ENCODE data around the gene CERKL.

CERKL gene

DNA sequence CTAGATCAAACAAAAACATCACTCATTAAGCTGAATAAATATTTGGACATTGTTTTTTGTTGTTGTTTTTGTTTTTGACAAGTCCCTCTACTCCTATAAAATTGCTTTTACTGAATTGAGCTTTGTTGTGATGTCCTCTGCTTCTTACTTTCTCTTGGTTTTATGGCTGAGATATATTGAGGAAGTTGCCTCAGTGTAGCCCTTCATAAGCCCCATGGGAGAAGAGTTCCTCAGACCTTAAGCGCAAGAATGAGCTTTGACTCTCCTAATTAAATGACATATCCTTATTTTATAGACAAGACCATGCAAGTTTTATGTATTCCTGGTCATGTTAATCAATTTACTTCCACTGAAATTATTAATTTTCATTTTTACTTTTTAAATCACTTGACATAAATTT lies 54.9 kb downstream of the CERKL start:
- in situ Hi-C loops (cut with HindIII; ENCODE audit: low sequenced_read_pairs): no loop called here
- no peak for DNase-seq (ENCODE audit: low read depth)
- H3K4me3 ChIP-seq (ENCODE audit: low read depth, low read length): no peak overlapping the region
- TF ChIP-seq, protein P1, sequence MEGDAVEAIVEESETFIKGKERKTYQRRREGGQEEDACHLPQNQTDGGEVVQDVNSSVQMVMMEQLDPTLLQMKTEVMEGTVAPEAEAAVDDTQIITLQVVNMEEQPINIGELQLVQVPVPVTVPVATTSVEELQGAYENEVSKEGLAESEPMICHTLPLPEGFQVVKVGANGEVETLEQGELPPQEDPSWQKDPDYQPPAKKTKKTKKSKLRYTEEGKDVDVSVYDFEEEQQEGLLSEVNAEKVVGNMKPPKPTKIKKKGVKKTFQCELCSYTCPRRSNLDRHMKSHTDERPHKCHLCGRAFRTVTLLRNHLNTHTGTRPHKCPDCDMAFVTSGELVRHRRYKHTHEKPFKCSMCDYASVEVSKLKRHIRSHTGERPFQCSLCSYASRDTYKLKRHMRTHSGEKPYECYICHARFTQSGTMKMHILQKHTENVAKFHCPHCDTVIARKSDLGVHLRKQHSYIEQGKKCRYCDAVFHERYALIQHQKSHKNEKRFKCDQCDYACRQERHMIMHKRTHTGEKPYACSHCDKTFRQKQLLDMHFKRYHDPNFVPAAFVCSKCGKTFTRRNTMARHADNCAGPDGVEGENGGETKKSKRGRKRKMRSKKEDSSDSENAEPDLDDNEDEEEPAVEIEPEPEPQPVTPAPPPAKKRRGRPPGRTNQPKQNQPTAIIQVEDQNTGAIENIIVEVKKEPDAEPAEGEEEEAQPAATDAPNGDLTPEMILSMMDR (IDR thresholded peaks at IDR 0.05; ENCODE audit: low read depth, low read length, missing control alignments): no peak

DNA sequence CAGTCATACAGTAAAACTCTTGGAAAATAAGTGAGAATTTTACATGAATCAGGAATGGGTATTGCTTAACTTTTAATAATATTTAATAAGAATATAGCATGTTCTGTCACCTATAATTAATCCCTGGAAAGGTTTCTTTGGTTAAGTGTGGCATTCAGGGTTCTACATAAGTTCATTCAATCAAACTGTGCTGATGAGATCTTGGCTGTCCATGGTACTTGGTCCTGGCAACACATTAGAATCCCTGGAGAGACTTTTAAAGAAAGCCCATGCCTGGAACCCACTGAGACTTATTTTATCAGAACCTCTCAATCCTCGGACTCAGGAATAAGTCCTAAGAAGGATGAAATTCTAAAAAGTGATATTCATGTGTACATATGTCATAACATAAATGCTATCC lies 60.3 kb downstream of the CERKL start:
- in situ Hi-C loops (cut with HindIII; ENCODE audit: low sequenced_read_pairs): no loop called here
- TF ChIP-seq, protein P1 (IDR thresholded peaks at IDR 0.05; ENCODE audit: low read depth, low read length, missing control alignments): no peak
- no peak for DNase-seq (ENCODE audit: low read depth)
- no peak overlapping the region for H3K4me3 ChIP-seq (ENCODE audit: low read depth, low read length)

DNA sequence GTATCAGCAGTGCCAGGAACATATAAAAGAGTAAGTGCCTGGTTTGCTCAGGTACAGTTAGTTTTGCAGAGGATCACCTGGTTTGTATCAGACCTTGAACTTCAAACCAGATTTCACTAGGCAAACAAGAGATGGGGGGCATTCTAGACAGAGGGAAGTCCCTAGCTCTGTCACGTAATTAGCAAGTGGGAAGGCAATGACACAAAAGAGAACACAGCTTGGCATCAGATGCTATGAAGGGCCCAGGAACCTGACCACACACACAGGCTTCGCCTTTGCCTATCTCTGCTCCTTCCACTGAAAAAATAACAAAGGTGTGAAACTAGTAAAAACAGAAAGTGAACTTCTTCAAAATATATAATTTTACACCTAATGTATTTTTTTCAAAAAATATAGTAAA lies 62.6 kb downstream of the CERKL start:
- TF ChIP-seq, protein P1 (IDR thresholded peaks at IDR 0.05; ENCODE audit: low read depth, low read length, missing control alignments): no peak
- no peak for DNase-seq (ENCODE audit: low read depth)
- in situ Hi-C loops (cut with HindIII; ENCODE audit: low sequenced_read_pairs): no loop called here
- no peak overlapping the region for H3K4me3 ChIP-seq (ENCODE audit: low read depth, low read length)

DNA sequence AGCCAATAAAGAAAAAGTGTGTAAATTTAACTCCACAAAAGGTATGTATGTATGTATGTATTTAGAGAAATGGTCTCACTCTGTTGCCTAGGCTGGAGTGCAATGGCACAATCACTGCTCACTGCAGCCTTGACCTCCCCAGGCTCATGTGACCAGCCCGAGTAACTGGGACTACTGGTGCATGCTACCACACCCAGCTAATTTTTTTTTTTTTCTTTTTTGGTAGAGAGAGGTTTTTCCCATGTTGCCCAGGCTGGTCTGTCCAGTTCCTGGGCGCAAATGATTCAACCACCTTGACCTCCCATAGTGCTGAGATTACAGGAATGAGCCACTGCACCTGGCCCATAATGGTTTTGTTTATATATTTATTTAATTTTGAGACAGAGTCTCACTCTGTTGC lies 67.1 kb downstream of the CERKL start:
- in situ Hi-C loops (cut with HindIII; ENCODE audit: low sequenced_read_pairs): no loop called here

DNA sequence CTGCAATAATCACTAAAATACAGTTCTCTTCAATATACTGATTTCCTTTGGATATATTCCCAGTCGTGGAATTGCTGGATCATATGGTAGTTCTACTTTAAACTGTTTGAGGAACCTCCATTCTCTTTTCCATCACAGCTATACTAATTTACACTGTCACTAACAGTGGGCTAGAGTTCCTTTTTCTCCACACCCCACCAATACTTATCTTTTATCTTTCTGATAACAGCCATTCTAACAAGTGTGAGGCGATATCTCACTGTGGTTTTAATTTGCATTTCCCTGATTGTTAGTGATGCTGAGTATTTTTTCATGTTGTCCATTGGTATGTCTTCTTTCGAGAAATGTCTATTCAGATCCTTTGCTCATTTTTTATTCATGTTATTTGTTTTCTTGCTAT lies 68.4 kb downstream of the CERKL start:
- DNase-seq (ENCODE audit: low read depth): no peak
- in situ Hi-C loops (cut with HindIII; ENCODE audit: low sequenced_read_pairs): no loop called here
- TF ChIP-seq, protein P1 (IDR thresholded peaks at IDR 0.05; ENCODE audit: low read depth, low read length, missing control alignments): no peak
- no peak overlapping the region for H3K4me3 ChIP-seq (ENCODE audit: low read depth, low read length)

More for the DNA sequence above, 67.1 kb downstream of the CERKL start:
- DNase-seq (ENCODE audit: low read depth): no peak
- no peak overlapping the region for H3K4me3 ChIP-seq (ENCODE audit: low read depth, low read length)
- TF ChIP-seq, protein P1 (IDR thresholded peaks at IDR 0.05; ENCODE audit: low read depth, low read length, missing control alignments): no peak

DNA sequence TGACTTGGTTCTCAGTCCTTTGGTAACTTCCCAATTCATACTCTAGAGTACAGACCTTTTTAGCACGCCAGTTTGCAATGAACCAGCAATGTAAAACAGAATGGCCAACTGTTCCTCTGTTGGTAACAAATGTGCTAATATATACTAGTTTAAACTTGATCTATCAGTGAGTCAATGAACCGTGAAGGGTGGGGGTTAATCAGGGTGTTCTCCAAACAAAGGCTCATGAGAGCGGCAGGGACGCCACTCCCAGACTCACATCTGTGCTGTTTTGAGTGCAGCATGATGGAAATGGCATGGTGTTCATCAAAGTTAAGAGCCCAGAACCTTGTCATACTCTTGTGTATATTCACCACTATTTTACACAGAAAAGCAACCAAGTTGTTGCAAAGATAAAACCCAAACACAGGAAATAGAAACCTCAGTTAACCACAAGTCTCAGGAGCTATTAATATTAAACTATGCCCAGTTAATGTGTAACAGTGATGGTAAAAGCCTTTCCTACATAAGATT lies 70.3 kb downstream of the CERKL start:
- TF ChIP-seq, protein P1 (IDR thresholded peaks at IDR 0.05; ENCODE audit: low read depth, low read length, missing control alignments): no peak

DNA sequence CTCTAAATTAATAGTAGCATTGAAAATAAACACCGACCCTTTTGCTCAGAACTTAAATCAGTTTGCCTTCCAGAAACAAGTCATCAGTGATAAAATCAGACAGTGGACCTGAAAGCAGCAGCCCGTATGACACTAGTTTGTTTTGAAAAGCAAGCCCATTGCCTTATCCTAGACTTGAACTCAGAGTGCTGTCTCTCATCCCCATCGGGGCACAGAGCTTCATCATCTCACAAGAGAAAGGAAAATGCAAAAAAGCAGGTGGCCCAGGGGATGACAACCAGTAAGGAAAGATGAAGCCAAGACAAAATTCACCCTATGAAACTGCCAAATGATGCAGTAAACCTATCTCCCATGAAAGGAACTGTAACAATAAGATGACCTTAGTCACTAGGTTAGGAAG lies 71.2 kb downstream of the CERKL start:
- in situ Hi-C loops (cut with HindIII; ENCODE audit: low sequenced_read_pairs): no loop called here
- no peak overlapping the region for H3K4me3 ChIP-seq (ENCODE audit: low read depth, low read length)
- TF ChIP-seq, protein P1 (IDR thresholded peaks at IDR 0.05; ENCODE audit: low read depth, low read length, missing control alignments): no peak
- no peak for DNase-seq (ENCODE audit: low read depth)

More for the DNA sequence above, 70.3 kb downstream of the CERKL start:
- DNase-seq (ENCODE audit: low read depth): no peak
- H3K4me3 ChIP-seq (ENCODE audit: low read depth, low read length): no peak overlapping the region
- in situ Hi-C loops (cut with HindIII; ENCODE audit: low sequenced_read_pairs): no loop called here
